Ishikawa (cell line): ENCODE results near the gene COMMD8.
A peak's percentile ranks its signal among the peaks of the same experiment; 100 is the strongest.

Experiments
- CEBPB ChIP-seq: IDR thresholded peaks from 2 replicates; pipeline ENCODE4 v1.6.1; 2012
- CREB1 ChIP-seq: IDR thresholded peaks from 2 replicates; pipeline ENCODE4 v1.6.1; 2012; ENCODE audit warnings: low read depth
- EP300 ChIP-seq: IDR thresholded peaks from 2 replicates; pipeline ENCODE4 v1.6.1; 2012; ENCODE audit warnings: borderline replicate concordance
- FOXM1 ChIP-seq: IDR thresholded peaks from 2 replicates; pipeline ENCODE4 v1.6.1; 2012; ENCODE audit warnings: low read depth, borderline replicate concordance
- NFIC ChIP-seq: IDR thresholded peaks from 2 replicates; pipeline ENCODE4 v1.6.1; 2012
- RAD21 ChIP-seq: IDR thresholded peaks from 2 replicates; pipeline ENCODE4 v1.6.1; 2012; ENCODE audit warnings: low read depth
- TAF1 ChIP-seq: IDR thresholded peaks from 2 replicates; pipeline ENCODE4 v1.6.1; 2012; ENCODE audit warnings: low read depth, mild to moderate bottlenecking
- TCF12 ChIP-seq: IDR thresholded peaks from 2 replicates; pipeline ENCODE4 v1.6.1; 2012; ENCODE audit warnings: low read depth
- TEAD4 ChIP-seq: IDR thresholded peaks from 2 replicates; pipeline ENCODE4 v1.6.1; 2012
- USF1 ChIP-seq: IDR thresholded peaks from 2 replicates; pipeline ENCODE4 v1.6.1; 2012
- YY1 ChIP-seq: IDR thresholded peaks from 2 replicates; pipeline ENCODE4 v1.6.1; 2012; ENCODE audit warnings: low read depth
- ZBTB7A ChIP-seq: IDR thresholded peaks from 2 replicates; pipeline ENCODE4 v1.6.1; 2012; ENCODE audit warnings: low read depth
- TF ChIP-seq, protein P1 (sequence below): IDR thresholded peaks from 2 replicates; pipeline ENCODE4 v1.6.1; 2012
- TF ChIP-seq, protein P2 (sequence below): IDR thresholded peaks from 2 replicates; pipeline ENCODE4 v1.6.1; 2012; ENCODE audit warnings: low read depth, mild to moderate bottlenecking

- no peak for TF ChIP-seq USF1
- TF ChIP-seq TEAD4, result no peak
- TF ChIP-seq, protein P1, sequence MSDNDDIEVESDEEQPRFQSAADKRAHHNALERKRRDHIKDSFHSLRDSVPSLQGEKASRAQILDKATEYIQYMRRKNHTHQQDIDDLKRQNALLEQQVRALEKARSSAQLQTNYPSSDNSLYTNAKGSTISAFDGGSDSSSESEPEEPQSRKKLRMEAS, result no peak
- TF ChIP-seq RAD21, result peak; percentile 33; the same call in 1 of the 2 replicates
- TF ChIP-seq YY1, result no peak
- TF ChIP-seq ZBTB7A, result no peak
- TF ChIP-seq, protein P2, sequence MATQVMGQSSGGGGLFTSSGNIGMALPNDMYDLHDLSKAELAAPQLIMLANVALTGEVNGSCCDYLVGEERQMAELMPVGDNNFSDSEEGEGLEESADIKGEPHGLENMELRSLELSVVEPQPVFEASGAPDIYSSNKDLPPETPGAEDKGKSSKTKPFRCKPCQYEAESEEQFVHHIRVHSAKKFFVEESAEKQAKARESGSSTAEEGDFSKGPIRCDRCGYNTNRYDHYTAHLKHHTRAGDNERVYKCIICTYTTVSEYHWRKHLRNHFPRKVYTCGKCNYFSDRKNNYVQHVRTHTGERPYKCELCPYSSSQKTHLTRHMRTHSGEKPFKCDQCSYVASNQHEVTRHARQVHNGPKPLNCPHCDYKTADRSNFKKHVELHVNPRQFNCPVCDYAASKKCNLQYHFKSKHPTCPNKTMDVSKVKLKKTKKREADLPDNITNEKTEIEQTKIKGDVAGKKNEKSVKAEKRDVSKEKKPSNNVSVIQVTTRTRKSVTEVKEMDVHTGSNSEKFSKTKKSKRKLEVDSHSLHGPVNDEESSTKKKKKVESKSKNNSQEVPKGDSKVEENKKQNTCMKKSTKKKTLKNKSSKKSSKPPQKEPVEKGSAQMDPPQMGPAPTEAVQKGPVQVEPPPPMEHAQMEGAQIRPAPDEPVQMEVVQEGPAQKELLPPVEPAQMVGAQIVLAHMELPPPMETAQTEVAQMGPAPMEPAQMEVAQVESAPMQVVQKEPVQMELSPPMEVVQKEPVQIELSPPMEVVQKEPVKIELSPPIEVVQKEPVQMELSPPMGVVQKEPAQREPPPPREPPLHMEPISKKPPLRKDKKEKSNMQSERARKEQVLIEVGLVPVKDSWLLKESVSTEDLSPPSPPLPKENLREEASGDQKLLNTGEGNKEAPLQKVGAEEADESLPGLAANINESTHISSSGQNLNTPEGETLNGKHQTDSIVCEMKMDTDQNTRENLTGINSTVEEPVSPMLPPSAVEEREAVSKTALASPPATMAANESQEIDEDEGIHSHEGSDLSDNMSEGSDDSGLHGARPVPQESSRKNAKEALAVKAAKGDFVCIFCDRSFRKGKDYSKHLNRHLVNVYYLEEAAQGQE, result no peak
- no peak for TF ChIP-seq EP300
- TF ChIP-seq TAF1, result no peak
- no peak for TF ChIP-seq CREB1
- no peak for TF ChIP-seq FOXM1
- TF ChIP-seq CEBPB, result no peak
- TF ChIP-seq NFIC, result no peak
- TF ChIP-seq TCF12, result no peak
Measured at GRCh38 chr4:47490550-47490949, 27.0 kb upstream of the COMMD8 start.
